ENCODE results near the gene SF3B1.
"Not testable (repeated sequence)": the region's sequence is repeated elsewhere in the genome, so short reads cannot be mapped to it uniquely, and the experiment has no call there.

SF3B1 gene, protein sequence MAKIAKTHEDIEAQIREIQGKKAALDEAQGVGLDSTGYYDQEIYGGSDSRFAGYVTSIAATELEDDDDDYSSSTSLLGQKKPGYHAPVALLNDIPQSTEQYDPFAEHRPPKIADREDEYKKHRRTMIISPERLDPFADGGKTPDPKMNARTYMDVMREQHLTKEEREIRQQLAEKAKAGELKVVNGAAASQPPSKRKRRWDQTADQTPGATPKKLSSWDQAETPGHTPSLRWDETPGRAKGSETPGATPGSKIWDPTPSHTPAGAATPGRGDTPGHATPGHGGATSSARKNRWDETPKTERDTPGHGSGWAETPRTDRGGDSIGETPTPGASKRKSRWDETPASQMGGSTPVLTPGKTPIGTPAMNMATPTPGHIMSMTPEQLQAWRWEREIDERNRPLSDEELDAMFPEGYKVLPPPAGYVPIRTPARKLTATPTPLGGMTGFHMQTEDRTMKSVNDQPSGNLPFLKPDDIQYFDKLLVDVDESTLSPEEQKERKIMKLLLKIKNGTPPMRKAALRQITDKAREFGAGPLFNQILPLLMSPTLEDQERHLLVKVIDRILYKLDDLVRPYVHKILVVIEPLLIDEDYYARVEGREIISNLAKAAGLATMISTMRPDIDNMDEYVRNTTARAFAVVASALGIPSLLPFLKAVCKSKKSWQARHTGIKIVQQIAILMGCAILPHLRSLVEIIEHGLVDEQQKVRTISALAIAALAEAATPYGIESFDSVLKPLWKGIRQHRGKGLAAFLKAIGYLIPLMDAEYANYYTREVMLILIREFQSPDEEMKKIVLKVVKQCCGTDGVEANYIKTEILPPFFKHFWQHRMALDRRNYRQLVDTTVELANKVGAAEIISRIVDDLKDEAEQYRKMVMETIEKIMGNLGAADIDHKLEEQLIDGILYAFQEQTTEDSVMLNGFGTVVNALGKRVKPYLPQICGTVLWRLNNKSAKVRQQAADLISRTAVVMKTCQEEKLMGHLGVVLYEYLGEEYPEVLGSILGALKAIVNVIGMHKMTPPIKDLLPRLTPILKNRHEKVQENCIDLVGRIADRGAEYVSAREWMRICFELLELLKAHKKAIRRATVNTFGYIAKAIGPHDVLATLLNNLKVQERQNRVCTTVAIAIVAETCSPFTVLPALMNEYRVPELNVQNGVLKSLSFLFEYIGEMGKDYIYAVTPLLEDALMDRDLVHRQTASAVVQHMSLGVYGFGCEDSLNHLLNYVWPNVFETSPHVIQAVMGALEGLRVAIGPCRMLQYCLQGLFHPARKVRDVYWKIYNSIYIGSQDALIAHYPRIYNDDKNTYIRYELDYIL

GRCh38 chr2:197434541-197435513, at the start of gene SF3B1:
Gene SF3B1 (minus strand): TSS chr2:197435028. CDS start chr2:197434999, 29 bp downstream.
- Mint-ChIP-seq H3K4me1 (peaks cover 42% of the 10 kb centered on the region), H3K27me3 (no peaks in the 10 kb centered on the region), H3K9me3 (no peaks in the 10 kb centered on the region), H3K27ac (peak within 1 kb of the TSS; percentile 99 to 100), H3K4me3 (peak within 1 kb of the TSS; percentile 85 to 91)
- peak; percentile 99 to 100 for DNase-seq
- ATAC-seq, result peak; percentile 95

DNA sequence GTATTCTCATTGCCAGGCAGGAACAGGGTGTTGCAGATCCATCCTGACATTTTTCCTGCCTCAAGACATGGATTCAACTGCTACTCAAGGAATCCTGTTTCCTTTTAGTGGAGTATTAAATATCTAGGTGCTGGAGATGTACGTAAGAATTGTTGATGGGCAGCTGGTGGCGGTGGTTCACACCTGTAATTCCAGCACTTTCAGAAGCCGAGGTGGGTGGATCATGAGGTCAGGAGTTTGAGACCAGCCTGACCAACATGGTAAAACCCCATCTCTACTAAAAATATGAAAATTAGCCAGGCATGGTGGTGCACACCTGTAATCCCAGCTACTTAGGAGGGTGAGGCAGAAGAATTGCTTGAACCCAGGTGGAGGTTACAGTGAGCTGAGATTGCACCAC, 49.4 kb upstream of the SF3B1 start:
- peak in 1 of 2 donors; percentile 35 for DNase-seq
- not testable (repeated sequence) for H3K9me3 Mint-ChIP-seq, H3K27me3 Mint-ChIP-seq, H3K4me1 Mint-ChIP-seq, H3K4me3 Mint-ChIP-seq, H3K27ac Mint-ChIP-seq
- peak; percentile 12 for ATAC-seq

DNA sequence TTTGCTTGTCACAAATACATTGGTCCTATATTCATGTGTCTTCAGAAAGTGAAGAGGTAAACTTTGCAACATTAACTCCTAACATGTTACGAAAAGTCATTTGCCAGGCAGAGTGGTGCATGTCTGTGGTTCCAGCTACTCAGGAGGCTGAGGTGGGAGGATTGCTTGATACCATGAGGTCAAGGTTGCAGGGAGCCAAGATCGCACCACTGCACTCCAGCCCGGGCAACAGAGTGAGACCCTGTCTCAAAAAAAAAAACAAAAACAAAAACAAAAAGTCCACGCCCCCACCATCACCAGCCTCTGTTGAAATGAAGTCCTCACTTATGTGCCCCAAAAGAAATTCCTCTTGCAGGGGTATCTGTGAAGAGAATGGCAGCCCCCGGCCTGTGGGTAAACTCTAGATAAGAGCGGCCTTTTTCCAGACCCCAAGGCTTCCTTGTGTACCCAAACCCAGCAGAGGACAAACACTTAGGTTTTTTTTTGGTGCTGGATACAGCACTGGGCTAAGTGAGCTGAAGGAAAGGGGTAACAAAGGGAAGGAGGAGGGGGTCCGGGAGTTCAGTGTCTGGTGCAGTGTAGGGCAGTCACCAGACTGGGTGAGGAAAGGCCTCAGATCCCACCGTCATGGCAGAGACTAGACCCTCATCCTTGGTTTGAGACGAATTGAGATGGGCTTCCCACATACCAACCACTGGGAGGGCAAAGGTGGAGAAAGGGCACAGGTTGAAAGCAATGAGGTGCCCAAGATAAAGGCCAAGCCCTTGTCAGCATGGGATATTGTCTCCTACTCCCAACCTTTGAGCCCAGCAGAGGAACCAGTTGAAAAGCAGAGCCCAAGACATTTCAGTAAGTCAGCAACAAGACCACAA, 45.6 kb upstream of the SF3B1 start:
- no peaks in the 10 kb centered on the region for H3K4me1 Mint-ChIP-seq
- H3K27ac Mint-ChIP-seq, result no peak overlapping the region
- H3K4me3 Mint-ChIP-seq, result no peak overlapping the region
- DNase-seq, result no peak
- H3K9me3 Mint-ChIP-seq, result peaks cover under 1 to 8% of the 10 kb centered on the region in 2 donors
- ATAC-seq, result peak; percentile 8
- no peaks in the 10 kb centered on the region for H3K27me3 Mint-ChIP-seq

DNA sequence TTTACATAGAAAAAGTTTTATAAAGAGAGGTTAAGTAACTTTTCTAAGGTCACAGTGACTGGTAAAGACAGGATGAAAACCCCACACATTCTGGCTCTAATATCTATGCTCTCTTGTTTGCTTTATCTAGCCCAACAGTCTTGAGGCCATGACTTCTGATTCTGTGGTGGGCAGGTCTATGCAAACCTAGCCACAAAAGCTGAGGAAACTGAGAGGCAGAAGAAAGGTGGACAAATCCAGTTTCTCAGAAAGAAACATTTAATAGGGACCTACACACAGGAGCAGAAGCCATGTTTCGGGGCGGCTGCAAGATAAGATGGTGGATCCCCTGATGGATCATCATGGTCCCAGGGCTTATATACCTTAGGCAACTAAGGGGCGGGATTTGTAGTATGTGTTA, 43.0 kb upstream of the SF3B1 start:
- ATAC-seq (no peak), DNase-seq (no peak)
- no peaks in the 10 kb centered on the region for H3K9me3 Mint-ChIP-seq
- H3K4me3 Mint-ChIP-seq, result no peak overlapping the region
- no peaks in the 10 kb centered on the region for H3K27me3 Mint-ChIP-seq
- H3K27ac Mint-ChIP-seq, result no peak overlapping the region
- H3K4me1 Mint-ChIP-seq, result no peaks in the 10 kb centered on the region

GRCh38 chr2:197472166-197472565, 37.3 kb upstream of the SF3B1 start:
- no peaks in the 10 kb centered on the region for H3K27me3 Mint-ChIP-seq
- ATAC-seq (no peak), DNase-seq (no peak)
- H3K9me3 Mint-ChIP-seq, result no peaks in the 10 kb centered on the region
- H3K4me1 Mint-ChIP-seq, result no peaks in the 10 kb centered on the region
- H3K4me3 Mint-ChIP-seq, result no peak overlapping the region
- H3K27ac Mint-ChIP-seq, result no peak overlapping the region

- Mint-ChIP-seq H3K4me3 (no peak overlapping the region), H3K27ac (no peak overlapping the region), H3K27me3 (no peaks in the 10 kb centered on the region), H3K9me3 (no peaks in the 10 kb centered on the region), H3K4me1 (no peaks in the 10 kb centered on the region)
- no peak for DNase-seq
- no peak for ATAC-seq
These were observed 29.3 kb upstream of the SF3B1 start for GRCh38 chr2:197464175-197464574.

GRCh38 chr2:197461057-197461456, 26.2 kb upstream of the SF3B1 start:
- no peaks in the 10 kb centered on the region for H3K27me3 Mint-ChIP-seq
- no peak for ATAC-seq
- no peak for DNase-seq
- H3K9me3 Mint-ChIP-seq, result no peaks in the 10 kb centered on the region
- H3K27ac Mint-ChIP-seq, result peak overlapping the region in 1 of 2 donors; percentile 73
- peaks cover 24% of the 10 kb centered on the region for H3K4me1 Mint-ChIP-seq
- no peak overlapping the region for H3K4me3 Mint-ChIP-seq

- no peaks in the 10 kb centered on the region for H3K27me3 Mint-ChIP-seq
- no peaks in the 10 kb centered on the region for H3K9me3 Mint-ChIP-seq
- peaks cover 25% of the 10 kb centered on the region for H3K4me1 Mint-ChIP-seq
- H3K4me3 Mint-ChIP-seq, result no peak overlapping the region
- DNase-seq (no peak), ATAC-seq (no peak)
- H3K27ac Mint-ChIP-seq, result peak overlapping the region in 1 of 2 donors; percentile 73
These were observed 25.8 kb upstream of the SF3B1 start for GRCh38 chr2:197460649-197461048.

GRCh38 chr2:197455428-197455827, 20.6 kb upstream of the SF3B1 start:
- no peaks in the 10 kb centered on the region for H3K9me3 Mint-ChIP-seq
- DNase-seq (no peak), ATAC-seq (no peak)
- H3K27ac Mint-ChIP-seq, result peak overlapping the region in 1 of 2 donors; percentile 2
- H3K27me3 Mint-ChIP-seq, result no peaks in the 10 kb centered on the region
- peaks cover 44% of the 10 kb centered on the region for H3K4me1 Mint-ChIP-seq
- peak overlapping the region in 1 of 2 donors; percentile 9 for H3K4me3 Mint-ChIP-seq

- H3K4me3 Mint-ChIP-seq, result peak overlapping the region; percentile 98 to 99
- H3K9me3 Mint-ChIP-seq, result no peaks in the 10 kb centered on the region
- DNase-seq, result no peak
- no peaks in the 10 kb centered on the region for H3K27me3 Mint-ChIP-seq
- peak overlapping the region in 1 of 2 donors; percentile 52 for H3K27ac Mint-ChIP-seq
- H3K4me1 Mint-ChIP-seq, result peaks cover 44% of the 10 kb centered on the region
- ATAC-seq, result no peak
These were observed 20.1 kb upstream of the SF3B1 start for GRCh38 chr2:197454923-197455322.

GRCh38 chr2:197453914-197454398, 19.1 kb upstream of the SF3B1 start:
- no peaks in the 10 kb centered on the region for H3K27me3 Mint-ChIP-seq
- peaks cover 44% of the 10 kb centered on the region for H3K4me1 Mint-ChIP-seq
- H3K27ac Mint-ChIP-seq, result peak overlapping the region; percentile 100
- DNase-seq, result no peak
- ATAC-seq, result peak; percentile 73
- H3K9me3 Mint-ChIP-seq, result no peaks in the 10 kb centered on the region
- peak overlapping the region; percentile 98 to 99 for H3K4me3 Mint-ChIP-seq

- ATAC-seq (peak; percentile 93), DNase-seq (peak; percentile 98 to 99)
- H3K9me3 Mint-ChIP-seq, result no peaks in the 10 kb centered on the region
- H3K27ac Mint-ChIP-seq, result peak within 1 kb of the TSS; percentile 100
- no peaks in the 10 kb centered on the region for H3K27me3 Mint-ChIP-seq
- H3K4me1 Mint-ChIP-seq, result peaks cover 38% of the 10 kb centered on the region
- H3K4me3 Mint-ChIP-seq, result peak within 1 kb of the TSS; percentile 98 to 99
These were observed 18.5 kb upstream of the SF3B1 start, which contains the start of gene COQ10B for GRCh38 chr2:197453123-197453913. Gene COQ10B (plus strand): TSS chr2:197453552. CDS start chr2:197453561, 9 bp downstream.

DNA sequence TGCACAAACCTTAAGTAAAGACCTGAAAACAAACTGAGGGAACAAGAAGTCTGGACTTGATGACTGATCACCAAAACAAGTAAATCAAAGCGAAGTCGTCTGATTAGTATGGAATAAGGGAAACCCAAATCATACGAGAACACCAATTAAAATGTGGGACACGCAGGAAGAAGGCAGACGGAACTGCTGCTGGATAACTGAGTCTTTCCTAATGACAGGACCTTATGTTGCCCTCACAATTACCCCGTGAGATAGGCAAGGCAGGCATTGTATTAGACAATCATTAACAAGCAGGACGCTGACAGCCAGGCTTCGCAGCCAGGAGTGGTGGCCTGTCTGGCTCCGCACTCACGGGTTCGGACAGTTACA, 17.9 kb upstream of the SF3B1 start:
- no peak for DNase-seq
- no peak for ATAC-seq
- Mint-ChIP-seq H3K27me3 (no peaks in the 10 kb centered on the region), H3K27ac (peak overlapping the region; percentile 100), H3K4me1 (peaks cover 34% of the 10 kb centered on the region), H3K9me3 (no peaks in the 10 kb centered on the region), H3K4me3 (peak overlapping the region; percentile 98 to 99)

All from stimulated activated naive CD8-positive, alpha-beta T cell treated with anti-CD3 and anti-CD28 coated beads, Interleukin-15, amount 100 ng/mL, for 72 hours (primary cell).